Measurements from ENCODE around the gene TRIM71. TPM values are rescaled to one million over a fixed set of nuclear protein-coding genes. Genes with fewer than 3 reads are reported as not detected.
"Not testable (repeated sequence)": the region's sequence is repeated elsewhere in the genome, so short reads cannot be mapped to it uniquely, and the experiment has no call there.

The TRIM71 gene
- total RNA-seq, 1 experiment from 2014 or later, result not detected

- DNase-seq (ENCODE audit: extremely low read depth, low read depth), result no peak
Observed at GRCh38 chr3:32913790-32914446, 96.1 kb downstream of the TRIM71 start.

GRCh38 chr3:32919920-32920319 lies 102.1 kb downstream of the TRIM71 start:
- no peak for DNase-seq (ENCODE audit: extremely low read depth, low read depth)

- DNase-seq (ENCODE audit: extremely low read depth, low read depth), result no peak
Observed at GRCh38 chr3:32922078-32922477, 104.3 kb downstream of the TRIM71 start.

GRCh38 chr3:32930161-32930560 lies 112.4 kb downstream of the TRIM71 start:
- no peak for DNase-seq (ENCODE audit: extremely low read depth, low read depth)

GRCh38 chr3:32931273-32931672 lies 113.5 kb downstream of the TRIM71 start:
- DNase-seq (ENCODE audit: extremely low read depth, low read depth), result not testable (repeated sequence)

- DNase-seq (ENCODE audit: extremely low read depth, low read depth), result no peak
Observed at GRCh38 chr3:32934150-32934742, 116.4 kb downstream of the TRIM71 start.

GRCh38 chr3:32937331-32937730 lies 119.5 kb downstream of the TRIM71 start:
- DNase-seq (ENCODE audit: extremely low read depth, low read depth), result no peak

- not testable (repeated sequence) for DNase-seq (ENCODE audit: extremely low read depth, low read depth)
Observed at GRCh38 chr3:32939531-32940284, 121.9 kb downstream of the TRIM71 start.

- no peak for DNase-seq (ENCODE audit: extremely low read depth, low read depth)
Observed at GRCh38 chr3:32940726-32941125, 122.9 kb downstream of the TRIM71 start.

GRCh38 chr3:32945136-32945535 lies 127.3 kb downstream of the TRIM71 start:
- DNase-seq (ENCODE audit: extremely low read depth, low read depth), result no peak

- DNase-seq (ENCODE audit: extremely low read depth, low read depth), result not testable (repeated sequence)
Observed at GRCh38 chr3:32945598-32945997, 127.8 kb downstream of the TRIM71 start.

GRCh38 chr3:32946973-32947788 lies 129.4 kb downstream of the TRIM71 start:
- DNase-seq (ENCODE audit: extremely low read depth, low read depth), result no peak

Other genes starting within 250 kb of the TRIM71 start
- 56.0 and 65.5 TPM in 2 replicates for gene DYNC1LI1, start 247.1 kb upstream of the TRIM71 start, total RNA-seq (2014; rRNA removed; shearing (Covaris generic))
- 28.5 and 33.0 TPM in 2 replicates for gene CNOT10, start 132.8 kb upstream of the TRIM71 start, total RNA-seq (2014; rRNA removed; shearing (Covaris generic))
- gene CCR4, start 133.6 kb downstream of the TRIM71 start, total RNA-seq (2014; rRNA removed; shearing (Covaris generic)), result not detected in 2 replicates